Measurements from ENCODE around the gene STAC2.

DNA sequence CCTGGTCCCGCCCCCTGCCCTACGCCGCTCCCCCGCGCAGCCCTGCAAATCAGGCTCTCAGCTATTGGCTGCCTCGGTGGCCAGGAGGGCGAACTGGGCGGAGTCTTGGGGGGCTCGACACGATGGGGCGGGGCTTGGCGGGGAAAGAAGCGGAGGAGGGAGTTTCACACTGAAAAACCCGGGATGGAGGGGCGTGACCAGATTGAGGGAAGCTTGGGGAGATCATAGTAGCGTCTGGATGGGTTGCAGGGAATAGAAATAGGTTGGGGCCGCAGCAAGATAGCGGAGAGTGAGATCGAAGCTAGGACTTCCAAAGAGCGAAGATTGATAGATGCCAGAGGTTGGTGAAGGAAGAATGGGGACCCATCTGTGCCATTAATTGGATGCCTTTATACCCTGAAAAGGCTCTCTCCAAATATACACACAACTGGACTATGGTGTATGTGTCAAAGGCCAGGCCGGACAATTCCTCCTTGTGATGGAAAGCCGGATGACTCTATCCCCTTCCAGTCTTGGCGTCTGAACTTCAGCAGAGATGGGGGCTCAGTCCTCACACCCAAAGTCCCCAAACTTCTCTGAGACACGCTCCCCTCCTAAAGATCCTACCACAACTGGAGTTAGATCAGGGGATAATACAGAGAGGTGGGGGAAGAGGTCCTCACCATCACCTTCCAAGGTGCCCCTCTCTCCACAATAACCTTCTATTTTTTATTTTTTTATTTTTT is 376 bp upstream of the STAC2 start:
- TF ChIP-seq, protein P1, sequence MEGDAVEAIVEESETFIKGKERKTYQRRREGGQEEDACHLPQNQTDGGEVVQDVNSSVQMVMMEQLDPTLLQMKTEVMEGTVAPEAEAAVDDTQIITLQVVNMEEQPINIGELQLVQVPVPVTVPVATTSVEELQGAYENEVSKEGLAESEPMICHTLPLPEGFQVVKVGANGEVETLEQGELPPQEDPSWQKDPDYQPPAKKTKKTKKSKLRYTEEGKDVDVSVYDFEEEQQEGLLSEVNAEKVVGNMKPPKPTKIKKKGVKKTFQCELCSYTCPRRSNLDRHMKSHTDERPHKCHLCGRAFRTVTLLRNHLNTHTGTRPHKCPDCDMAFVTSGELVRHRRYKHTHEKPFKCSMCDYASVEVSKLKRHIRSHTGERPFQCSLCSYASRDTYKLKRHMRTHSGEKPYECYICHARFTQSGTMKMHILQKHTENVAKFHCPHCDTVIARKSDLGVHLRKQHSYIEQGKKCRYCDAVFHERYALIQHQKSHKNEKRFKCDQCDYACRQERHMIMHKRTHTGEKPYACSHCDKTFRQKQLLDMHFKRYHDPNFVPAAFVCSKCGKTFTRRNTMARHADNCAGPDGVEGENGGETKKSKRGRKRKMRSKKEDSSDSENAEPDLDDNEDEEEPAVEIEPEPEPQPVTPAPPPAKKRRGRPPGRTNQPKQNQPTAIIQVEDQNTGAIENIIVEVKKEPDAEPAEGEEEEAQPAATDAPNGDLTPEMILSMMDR (IDR thresholded peaks at IDR 0.05): no peak
- TF ChIP-seq POLR2A (IDR thresholded peaks at IDR 0.05): no peak

All from adrenal gland (tissue), 5 donors.